Limb (tissue), 2 donors: ENCODE data around the gene TSPAN33.
"Not testable (repeated sequence)": the region's sequence is repeated elsewhere in the genome, so short reads cannot be mapped to it uniquely, and the experiment has no call there.

ENCODE experiments used
- DNase-seq, 2 donors: peaks; one replicate each; pipeline ENCODE4 v3.0.0-alpha.2; 2016; ENCODE audit errors: extremely low spot score in 2 of 2

The TSPAN33 gene, protein sequence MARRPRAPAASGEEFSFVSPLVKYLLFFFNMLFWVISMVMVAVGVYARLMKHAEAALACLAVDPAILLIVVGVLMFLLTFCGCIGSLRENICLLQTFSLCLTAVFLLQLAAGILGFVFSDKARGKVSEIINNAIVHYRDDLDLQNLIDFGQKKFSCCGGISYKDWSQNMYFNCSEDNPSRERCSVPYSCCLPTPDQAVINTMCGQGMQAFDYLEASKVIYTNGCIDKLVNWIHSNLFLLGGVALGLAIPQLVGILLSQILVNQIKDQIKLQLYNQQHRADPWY

DNA sequence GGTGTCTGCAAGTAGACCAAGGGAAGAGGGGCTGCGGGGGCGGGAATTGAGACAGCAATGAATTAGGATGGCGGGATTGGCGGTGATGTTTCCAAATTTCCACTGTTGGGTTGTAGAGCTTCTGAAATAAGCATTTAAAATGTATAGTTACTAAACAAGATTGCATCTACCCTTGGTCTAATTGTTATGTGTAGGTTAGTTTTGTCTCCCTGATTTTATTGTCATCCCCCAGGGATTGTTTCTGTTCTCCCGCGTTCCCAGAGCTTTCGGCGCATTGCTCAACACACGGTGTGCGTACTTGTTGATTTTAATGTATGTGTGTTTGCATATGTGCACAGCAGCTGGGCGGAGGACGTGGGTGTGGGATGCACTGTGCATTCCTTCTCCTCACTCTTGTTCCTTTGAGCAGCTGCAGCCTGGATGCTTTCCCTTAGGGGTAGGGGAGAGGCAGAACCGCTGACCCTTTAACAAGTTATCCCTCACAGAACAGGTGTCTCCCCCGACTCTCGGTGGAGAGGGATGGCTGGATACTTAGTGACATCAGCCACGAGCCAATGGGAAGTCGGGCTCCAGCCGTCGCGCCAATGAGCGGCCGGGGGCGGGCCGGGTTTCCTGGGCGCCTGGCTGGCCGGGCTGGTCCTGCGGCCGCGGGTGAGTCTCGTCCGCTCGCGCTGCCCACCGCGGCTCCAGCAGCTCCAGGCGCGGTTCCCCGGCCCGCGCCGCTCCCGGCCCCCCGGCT, at the start of gene TSPAN33:
TSS of gene TSPAN33 (plus strand) at position 613 of the 739 bp plus-strand sequence. CDS start 274 bp downstream, outside the sequence.
- DNase-seq: peak; percentile 72 to 86

- DNase-seq: no peak
Observed at GRCh38 chr7:129095258-129095657, 49.2 kb upstream of the TSPAN33 start.

DNA sequence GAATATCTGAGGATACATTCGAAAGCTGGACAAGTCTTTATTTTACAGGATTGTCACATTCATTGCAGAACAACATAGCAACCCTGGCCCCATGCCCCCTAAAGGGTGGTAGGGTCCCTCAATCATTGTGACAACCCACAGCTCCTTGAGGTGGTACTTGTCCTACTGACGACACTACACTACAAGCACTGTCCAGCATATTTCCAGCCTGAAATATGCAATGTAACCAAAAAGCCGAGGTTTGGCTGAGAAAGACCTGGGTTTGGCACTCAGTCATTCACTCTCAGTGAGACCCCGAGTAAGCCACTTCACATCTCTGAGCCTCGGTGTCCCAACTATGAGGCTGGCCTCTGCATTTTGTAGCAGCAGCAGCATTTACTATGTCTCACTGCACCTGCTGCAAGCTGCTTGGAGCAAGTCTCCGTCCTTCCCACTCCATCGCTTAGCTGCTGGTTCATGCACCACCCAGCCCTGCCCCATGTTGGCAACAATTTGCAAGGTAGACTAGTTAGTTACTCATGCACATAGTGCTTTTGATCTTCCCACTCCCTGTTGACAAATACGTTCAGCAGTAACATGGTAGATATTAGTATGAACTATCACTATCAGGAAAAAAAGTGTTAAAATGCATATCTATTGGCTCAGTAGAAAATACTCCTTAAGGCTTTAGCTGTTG, 46.0 kb upstream of the TSPAN33 start:
- DNase-seq: no peak

DNA sequence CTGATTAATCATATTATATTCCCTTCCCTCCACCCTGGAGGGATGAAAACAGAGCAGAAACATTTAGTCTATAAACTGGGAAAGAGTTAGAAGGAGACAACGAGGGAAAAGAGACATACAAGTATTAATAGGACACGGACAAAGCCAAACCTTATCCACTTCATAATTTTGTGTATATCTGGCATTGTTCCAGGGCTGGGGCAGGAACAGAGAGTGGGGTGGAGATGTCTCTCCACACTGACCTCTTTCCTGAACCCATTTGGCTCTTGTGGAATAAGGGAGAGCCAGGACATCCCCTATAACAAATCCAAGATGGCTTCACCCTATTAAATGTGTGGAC, 43.7 kb upstream of the TSPAN33 start:
- no peak for DNase-seq

- no peak for DNase-seq
Observed at GRCh38 chr7:129101746-129102145, 42.8 kb upstream of the TSPAN33 start.

DNA sequence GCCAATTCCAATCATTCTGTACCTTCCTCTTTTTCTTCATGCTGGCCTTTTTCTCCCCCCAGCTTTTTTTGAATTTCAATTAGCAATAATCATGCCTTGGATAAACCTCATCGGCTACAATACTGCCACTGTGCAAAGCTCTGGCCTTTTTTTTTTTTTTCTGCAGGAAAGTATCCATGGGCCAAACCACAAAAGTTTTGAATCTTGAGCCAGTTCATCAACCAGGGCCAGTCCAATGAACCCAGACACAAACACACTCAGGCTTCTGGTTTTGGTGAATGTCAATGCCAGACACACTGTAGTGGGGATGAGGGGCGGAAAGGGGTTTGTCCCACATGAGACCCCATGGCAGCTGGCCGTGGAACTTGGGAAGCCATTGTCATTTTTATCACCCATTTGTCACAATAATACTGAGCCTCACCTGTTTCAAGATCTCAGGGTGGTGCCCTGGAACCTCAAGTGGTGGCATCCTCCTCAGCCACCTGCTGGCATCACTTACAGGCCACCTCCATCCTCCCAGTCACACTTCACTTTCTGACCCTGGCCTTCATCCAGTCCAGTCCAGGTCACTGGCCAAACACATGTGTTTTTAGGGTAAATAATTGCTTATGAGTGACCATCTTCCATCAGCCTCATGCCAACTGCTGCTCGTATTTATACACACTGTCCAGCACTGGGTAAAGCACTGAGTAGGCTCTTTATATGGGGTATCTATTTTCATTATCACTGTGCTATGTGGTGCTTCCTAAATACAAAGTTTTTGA, 40.8 kb upstream of the TSPAN33 start:
- no peak for DNase-seq

GRCh38 chr7:129108581-129108980, 35.9 kb upstream of the TSPAN33 start:
- no peak for DNase-seq

- no peak for DNase-seq
Observed at GRCh38 chr7:129110258-129110981, 34.1 kb upstream of the TSPAN33 start.

GRCh38 chr7:129110982-129111376, 33.5 kb upstream of the TSPAN33 start:
- no peak for DNase-seq

GRCh38 chr7:129115676-129116075, 28.8 kb upstream of the TSPAN33 start:
- DNase-seq: no peak

GRCh38 chr7:129118182-129118581, 26.3 kb upstream of the TSPAN33 start:
- DNase-seq: no peak

DNA sequence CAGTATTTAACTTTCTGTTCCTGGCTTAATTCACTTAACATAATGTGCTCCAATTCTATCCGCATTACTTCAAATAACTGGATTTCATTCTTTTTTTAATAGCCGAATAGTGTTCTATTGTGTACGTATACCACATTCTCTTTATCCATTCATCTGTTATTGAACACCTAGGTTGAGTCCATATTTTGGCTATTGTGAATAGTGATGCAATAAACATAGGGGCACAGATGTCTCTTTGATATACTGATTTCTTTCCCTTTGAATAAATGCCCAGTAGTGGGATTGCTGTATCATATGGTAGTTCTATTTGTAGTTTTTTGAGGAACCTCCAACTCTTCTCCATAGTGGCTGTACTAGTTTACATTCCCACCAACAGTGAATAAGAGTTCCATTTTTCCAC, 25.5 kb upstream of the TSPAN33 start:
- no peak for DNase-seq

DNA sequence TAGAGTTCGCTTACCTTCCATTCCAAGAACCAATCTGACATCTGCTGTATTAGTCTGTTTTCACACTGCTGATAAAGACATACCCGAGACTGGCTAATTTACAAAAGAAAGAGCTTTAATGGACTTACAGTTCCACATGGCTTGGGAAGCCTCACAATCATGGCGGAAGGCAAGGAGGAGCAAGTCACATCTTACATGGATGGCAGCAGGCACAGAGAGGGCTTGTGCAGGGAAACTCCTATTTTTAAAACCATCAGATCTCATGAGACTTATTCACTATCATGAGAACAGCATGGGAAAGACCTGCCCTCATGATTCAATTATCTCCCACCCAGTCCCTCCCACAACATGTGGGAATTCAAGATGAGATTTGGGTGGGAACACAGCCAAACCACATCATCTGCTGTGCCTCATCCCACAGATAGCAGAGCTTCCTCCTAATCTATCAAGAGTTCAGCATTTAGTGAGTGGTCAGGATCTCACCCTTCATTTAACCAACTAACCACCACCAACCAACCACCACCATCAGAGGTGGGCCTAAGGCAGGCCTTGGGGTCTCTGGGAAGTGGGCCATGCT, 22.9 kb upstream of the TSPAN33 start:
- DNase-seq: not testable (repeated sequence)

DNA sequence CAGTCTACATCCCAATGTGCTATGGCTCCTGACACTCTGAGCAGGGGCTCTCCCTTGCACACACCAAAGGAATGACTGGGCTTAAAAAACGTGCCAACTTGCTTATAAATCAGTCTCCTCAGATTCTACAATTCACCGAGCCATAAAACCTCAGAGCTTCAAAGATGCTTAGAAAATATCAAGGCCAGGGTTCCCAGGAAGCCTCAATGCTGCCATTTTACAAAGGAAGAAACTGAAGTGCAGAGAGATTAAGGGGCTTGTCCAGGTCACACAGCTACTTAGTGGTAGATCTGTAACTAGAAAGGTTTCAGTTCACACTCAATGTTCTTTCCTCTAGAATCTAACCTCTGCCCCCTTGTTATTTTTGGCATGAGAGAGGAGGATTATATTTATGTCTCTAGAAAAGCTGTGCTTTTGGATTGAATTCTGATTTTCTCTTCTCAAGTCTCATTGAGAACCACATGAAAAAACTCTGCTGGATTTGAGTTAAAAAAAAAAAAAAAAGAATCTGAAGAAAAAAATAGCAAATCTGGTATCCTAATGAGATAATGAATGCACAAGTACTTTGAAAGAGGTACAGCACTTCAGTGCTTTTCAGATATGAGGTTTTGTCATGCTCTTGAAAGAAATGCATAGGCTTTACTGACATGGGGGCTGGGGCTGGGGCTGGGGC, 22.3 kb upstream of the TSPAN33 start:
- DNase-seq: no peak

DNA sequence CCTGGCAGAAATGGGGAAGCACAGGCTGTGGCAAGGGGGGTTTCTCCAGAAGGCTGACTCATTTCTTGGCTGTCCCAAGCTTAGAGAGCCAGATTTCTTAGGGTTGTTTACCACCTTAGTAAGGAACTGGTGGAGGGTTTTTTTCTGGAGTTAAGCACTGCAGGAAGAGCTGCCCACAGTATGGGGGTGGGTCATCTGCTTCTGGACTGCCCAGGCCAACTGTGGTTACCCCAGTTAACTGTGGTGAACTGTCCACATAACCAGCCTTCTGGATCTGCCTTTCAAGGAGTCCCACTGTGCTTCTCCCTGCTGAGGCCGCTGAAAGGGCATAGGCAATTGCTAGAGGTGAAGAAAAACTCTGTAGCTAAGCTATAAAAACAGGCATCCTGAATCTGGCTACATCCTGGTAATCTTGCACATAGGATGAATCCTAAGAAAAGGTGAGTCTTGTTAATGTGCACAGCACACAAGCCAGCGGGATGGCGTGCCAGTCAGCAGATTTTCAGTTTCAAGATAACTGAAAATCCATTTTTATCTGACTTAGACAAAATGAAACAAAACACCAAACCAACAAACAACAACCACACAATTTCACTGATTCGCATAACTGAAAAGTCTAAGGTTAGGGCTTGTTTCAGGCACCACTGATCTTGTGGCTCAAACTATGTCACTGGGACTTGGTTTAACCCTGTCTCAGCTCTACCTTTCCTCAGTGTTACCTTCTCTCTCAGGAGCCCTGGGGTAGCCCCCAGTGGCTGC, 21.6 kb upstream of the TSPAN33 start:
- DNase-seq: no peak

DNA sequence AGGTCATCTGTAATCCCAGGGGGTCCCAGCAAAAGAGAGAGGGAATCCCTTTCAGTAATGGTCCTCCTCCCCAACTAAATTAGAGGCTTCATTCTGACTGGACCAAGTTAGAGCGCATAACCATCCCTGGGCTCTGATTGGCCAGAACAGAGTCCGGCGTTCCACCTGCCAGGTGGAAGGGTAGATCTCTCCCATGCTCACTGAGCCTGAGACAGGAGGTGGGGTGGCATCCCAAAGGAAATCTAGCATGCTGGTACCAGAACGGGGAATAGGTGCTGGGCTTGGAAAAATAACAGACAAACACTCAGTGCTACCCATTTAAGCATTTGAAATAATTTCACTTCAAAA, 21.0 kb upstream of the TSPAN33 start:
- no peak for DNase-seq

DNA sequence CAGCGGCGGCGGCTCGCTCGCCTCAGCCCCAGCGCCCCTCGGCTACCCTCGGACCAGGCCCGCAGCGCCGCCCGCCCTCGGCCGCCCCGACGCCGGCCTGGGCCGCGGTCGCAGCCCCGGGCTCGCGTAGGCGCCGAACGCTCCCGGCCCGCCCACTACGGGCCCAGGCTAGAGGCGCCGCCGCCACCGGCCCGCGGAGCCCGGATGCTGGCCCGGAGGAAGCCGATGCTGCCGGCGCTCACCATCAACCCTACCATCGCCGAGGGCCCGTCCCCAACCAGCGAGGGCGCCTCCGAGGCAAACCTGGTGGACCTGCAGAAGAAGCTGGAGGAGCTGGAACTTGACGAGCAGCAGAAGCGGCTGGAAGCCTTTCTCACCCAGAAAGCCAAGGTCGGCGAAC, 18.2 kb upstream of the TSPAN33 start:
- DNase-seq: no peak

DNA sequence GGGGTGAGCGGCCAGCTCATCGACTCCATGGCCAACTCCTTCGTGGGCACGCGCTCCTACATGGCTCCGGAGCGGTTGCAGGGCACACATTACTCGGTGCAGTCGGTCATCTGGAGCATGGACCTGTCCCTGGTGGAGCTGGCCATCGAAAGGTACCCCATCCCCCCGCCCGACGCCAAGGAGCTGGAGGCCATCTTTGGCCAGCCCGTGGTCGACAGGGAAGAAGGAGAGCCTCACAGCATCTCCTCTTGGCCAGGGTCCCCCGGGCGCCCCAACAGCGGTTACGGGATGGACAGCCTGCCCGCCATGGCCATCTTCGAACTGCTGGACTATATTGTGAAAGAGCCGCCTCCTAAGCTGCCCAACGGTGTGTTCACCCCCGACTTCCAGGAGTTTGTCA, 17.4 kb upstream of the TSPAN33 start:
- DNase-seq: no peak

GRCh38 chr7:129127601-129128000, 16.9 kb upstream of the TSPAN33 start:
- no peak for DNase-seq
